MM.1S (cell line): ENCODE data around the gene DLGAP1.
"Not testable (repeated sequence)": the region's sequence is repeated elsewhere in the genome, so short reads cannot be mapped to it uniquely, and the experiment has no call there.

Experiments
- DNase-seq: peaks from one replicate; pipeline ENCODE4 v3.0.0-alpha.2; 2015
- H2AFZ ChIP-seq: fragments of 300-600 bp; sonication (generic); 2 replicates; pipeline ENCODE4 v1.6.0; 2016; ENCODE audit warnings: antibody characterized with exemption, low read length
- H3F3A ChIP-seq: fragments of 300-600 bp; sonication (generic); 2 replicates; pipeline ENCODE4 v1.6.1; 2016; ENCODE audit warnings: mild to moderate bottlenecking, antibody characterized with exemption, low read length, moderate library complexity, mixed read lengths; ENCODE audit not compliant: insufficient read depth
- H3K27ac ChIP-seq: fragments of 300-600 bp; sonication (generic); 2 replicates; pipeline ENCODE4 v1.5.1; 2016; ENCODE audit warnings: mild to moderate bottlenecking, low read length
- H3K27me3 ChIP-seq: fragments of 300-600 bp; sonication (generic); replicated peaks from 2 replicates; pipeline ENCODE4 v1.6.0; 2016; ENCODE audit warnings: low read length; ENCODE audit not compliant: insufficient read depth
- H3K36me3 ChIP-seq: fragments of 300-600 bp; sonication (generic); replicated peaks from 2 replicates; pipeline ENCODE4 v1.6.1; 2016; ENCODE audit warnings: mild to moderate bottlenecking, low read length, mixed read lengths; ENCODE audit not compliant: insufficient read depth
- H3K4me1 ChIP-seq: fragments of 300-600 bp; sonication (generic); 2 replicates; pipeline ENCODE4 v1.6.1; 2016; ENCODE audit warnings: low read length, mixed read lengths
- H3K4me2 ChIP-seq: fragments of 300-600 bp; sonication (generic); 2 replicates; pipeline ENCODE4 v1.6.0; 2016; ENCODE audit warnings: low read depth, low read length
- H3K4me3 ChIP-seq: fragments of 300-600 bp; sonication (generic); 2 replicates; pipeline ENCODE4 v1.5.1; 2016; ENCODE audit warnings: low read length, mixed read lengths
- H3K79me2 ChIP-seq: fragments of 300-600 bp; sonication (generic); 2 replicates; pipeline ENCODE4 v1.6.1; 2016; ENCODE audit warnings: mixed run types, low read length, mixed read lengths
- H3K9ac ChIP-seq: fragments of 300-600 bp; sonication (generic); 2 replicates; pipeline ENCODE4 v1.6.1; 2016; ENCODE audit warnings: low read length, mixed read lengths
- H3K9me2 ChIP-seq: fragments of 300-600 bp; sonication (generic); replicated peaks from 2 replicates; pipeline ENCODE4 v1.6.1; 2016; ENCODE audit warnings: mild to moderate bottlenecking, low read length, mixed read lengths; ENCODE audit not compliant: insufficient read depth
- H3K9me3 ChIP-seq: fragments of 300-600 bp; sonication (generic); replicated peaks from 2 replicates; pipeline ENCODE4 v1.6.1; 2016; ENCODE audit warnings: mild to moderate bottlenecking, low read length, mixed read lengths; ENCODE audit not compliant: insufficient read depth
- H4K20me1 ChIP-seq: fragments of 300-600 bp; sonication (generic); 2 replicates; pipeline ENCODE4 v1.6.1; 2016; ENCODE audit warnings: mild to moderate bottlenecking, low read length, moderate library complexity, mixed read lengths; ENCODE audit not compliant: insufficient read depth
- EZH2 ChIP-seq: fragments of 300-600 bp; sonication (generic); optimal IDR thresholded peaks from 2 replicates; pipeline ENCODE3; 2017; ENCODE audit warnings: low read depth, mild to moderate bottlenecking, antibody characterized with exemption, low read length, mixed read lengths
- EZH2phosphoT487 ChIP-seq: fragments of 300-600 bp; sonication (generic); IDR thresholded peaks from 2 replicates; pipeline ENCODE4 v1.6.1; 2018; ENCODE audit warnings: antibody characterized with exemption, low read length
- TF ChIP-seq, protein P1 (sequence below): fragments of 300-600 bp; sonication (generic); IDR thresholded peaks from 2 replicates; pipeline ENCODE4 v1.5.1; 2016; ENCODE audit warnings: antibody characterized with exemption, low read length, mixed read lengths

Gene DLGAP1

DNA sequence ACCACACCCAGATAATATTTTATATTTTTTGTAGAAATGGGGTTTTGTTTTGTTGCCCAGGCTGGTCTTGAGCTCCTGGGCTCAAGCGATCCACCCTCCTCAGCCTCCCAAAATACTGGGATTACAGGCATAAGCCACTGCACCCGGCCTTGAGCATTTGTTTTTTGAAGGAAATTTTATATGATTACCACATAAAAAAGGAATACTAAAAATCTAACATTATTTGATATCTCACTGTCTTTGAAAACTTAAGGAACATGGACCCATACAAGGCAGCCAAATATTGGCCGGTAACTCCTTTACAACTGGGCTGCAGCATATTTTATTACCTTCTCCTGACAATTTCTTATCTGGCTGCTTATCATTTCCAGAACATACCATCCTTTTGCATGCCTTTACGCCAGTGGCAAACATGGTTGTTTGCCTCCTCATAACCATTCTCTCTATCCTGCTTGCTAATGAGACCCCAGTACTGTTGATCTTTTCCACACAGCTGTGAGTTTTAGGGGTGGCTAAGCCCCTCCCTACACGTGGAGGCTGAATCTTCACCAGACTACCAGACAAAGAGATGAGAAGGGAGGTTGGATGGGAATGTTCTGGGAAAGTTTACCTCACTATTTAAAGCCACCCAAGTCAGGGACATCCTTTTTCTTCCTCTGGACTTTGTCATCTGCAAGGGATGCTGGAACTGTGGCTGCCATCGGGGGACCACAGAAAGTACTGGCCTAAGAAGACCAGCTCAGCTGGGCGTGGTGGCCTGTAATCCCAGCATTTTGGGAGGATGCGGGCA lies 847.6 kb downstream of the DLGAP1 start:
- peaks cover 4% of the 10 kb centered on the region; the same call in 1 of the 2 replicates for H4K20me1 ChIP-seq
- H3F3A ChIP-seq = peaks cover 8% of the 10 kb centered on the region; the same call in 1 of the 2 replicates
- no peaks in the 10 kb centered on the region for H3K9me2 ChIP-seq
- H2AFZ ChIP-seq = no peak overlapping the region
- TF ChIP-seq EZH2 (no peak), EZH2phosphoT487 (no peak)
- TF ChIP-seq, protein P1, sequence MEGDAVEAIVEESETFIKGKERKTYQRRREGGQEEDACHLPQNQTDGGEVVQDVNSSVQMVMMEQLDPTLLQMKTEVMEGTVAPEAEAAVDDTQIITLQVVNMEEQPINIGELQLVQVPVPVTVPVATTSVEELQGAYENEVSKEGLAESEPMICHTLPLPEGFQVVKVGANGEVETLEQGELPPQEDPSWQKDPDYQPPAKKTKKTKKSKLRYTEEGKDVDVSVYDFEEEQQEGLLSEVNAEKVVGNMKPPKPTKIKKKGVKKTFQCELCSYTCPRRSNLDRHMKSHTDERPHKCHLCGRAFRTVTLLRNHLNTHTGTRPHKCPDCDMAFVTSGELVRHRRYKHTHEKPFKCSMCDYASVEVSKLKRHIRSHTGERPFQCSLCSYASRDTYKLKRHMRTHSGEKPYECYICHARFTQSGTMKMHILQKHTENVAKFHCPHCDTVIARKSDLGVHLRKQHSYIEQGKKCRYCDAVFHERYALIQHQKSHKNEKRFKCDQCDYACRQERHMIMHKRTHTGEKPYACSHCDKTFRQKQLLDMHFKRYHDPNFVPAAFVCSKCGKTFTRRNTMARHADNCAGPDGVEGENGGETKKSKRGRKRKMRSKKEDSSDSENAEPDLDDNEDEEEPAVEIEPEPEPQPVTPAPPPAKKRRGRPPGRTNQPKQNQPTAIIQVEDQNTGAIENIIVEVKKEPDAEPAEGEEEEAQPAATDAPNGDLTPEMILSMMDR = no peak
- H3K9ac ChIP-seq = no peak overlapping the region
- H3K9me3 ChIP-seq = no peaks in the 10 kb centered on the region
- no peaks in the 10 kb centered on the region for H3K36me3 ChIP-seq
- H3K4me2 ChIP-seq = no peak overlapping the region
- H3K79me2 ChIP-seq = no peaks in the 10 kb centered on the region
- no peak overlapping the region for H3K27ac ChIP-seq
- no peak for DNase-seq
- peaks cover 71% of the 10 kb centered on the region for H3K27me3 ChIP-seq
- peaks cover 15% of the 10 kb centered on the region for H3K4me1 ChIP-seq
- H3K4me3 ChIP-seq = no peak overlapping the region

DNA sequence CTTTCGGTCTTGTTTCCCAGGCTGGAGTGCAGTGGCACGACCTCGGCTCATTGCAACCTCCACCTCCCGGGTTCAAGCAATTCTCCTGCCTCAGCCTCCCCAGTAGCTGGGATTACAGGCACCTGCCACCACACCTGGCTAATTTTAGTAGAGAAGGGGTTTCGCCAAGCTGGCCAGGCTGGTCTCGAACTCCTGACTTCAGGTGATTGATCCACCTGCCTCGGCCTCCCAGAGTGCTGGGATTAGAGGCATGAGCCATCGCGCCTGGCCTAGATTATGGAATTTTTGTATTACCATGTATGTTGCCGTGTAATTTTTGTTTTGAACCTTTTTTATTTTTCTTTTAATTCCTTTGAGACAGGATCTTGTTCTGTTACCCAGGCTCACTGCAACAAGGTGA lies 848.2 kb downstream of the DLGAP1 start:
- H3K4me3 ChIP-seq, H4K20me1 ChIP-seq, H3K9me2 ChIP-seq, H3K4me2 ChIP-seq, DNase-seq, H3K79me2 ChIP-seq, H3K27ac ChIP-seq, H3F3A ChIP-seq, H3K9ac ChIP-seq, H3K36me3 ChIP-seq, H2AFZ ChIP-seq, H3K9me3 ChIP-seq: not testable (repeated sequence)
- Histone ChIP-seq H3K4me1 (peaks cover 15% of the 10 kb centered on the region), H3K27me3 (peaks cover 72% of the 10 kb centered on the region)

DNA sequence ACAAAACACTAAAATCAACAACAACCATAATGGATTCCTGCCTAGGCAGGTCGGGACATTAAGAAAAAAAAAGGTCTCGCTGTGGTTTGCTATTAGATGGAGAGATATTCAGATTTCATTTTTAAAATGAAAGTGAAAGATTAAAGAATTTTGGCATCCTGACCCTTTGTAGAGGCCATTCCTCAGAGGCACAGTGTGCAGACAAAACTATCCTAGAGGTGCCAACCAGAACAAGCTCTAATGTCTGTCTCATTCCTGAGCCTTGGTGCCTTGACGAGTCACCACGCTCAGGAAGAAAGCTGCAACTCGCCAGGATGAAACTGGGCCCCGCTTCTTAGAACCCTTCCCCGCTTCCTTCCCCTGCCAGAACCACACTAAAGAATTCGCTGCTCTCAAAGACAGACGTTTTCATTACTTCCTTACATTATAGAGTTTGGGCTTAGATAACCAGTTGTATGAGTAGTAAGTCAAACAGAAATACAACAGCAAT lies 849.1 kb downstream of the DLGAP1 start:
- Histone ChIP-seq H3K4me1 (peaks cover 15% of the 10 kb centered on the region), H3K9ac (no peak overlapping the region), H3K79me2 (no peaks in the 10 kb centered on the region), H3K27me3 (peaks cover 80% of the 10 kb centered on the region), H2AFZ (no peak overlapping the region), H3K27ac (no peak overlapping the region), H3K4me2 (peak overlapping the region; percentile 77), H3K9me3 (no peaks in the 10 kb centered on the region), H3K36me3 (no peaks in the 10 kb centered on the region), H4K20me1 (peaks cover 4% of the 10 kb centered on the region; the same call in 1 of the 2 replicates), H3F3A (peaks cover 8% of the 10 kb centered on the region; the same call in 1 of the 2 replicates), H3K4me3 (peak overlapping the region; percentile 35; the same call in 1 of the 2 replicates), H3K9me2 (no peaks in the 10 kb centered on the region)
- no peak for DNase-seq
- TF ChIP-seq, protein P1 = no peak
- TF ChIP-seq EZH2phosphoT487 (no peak), EZH2 (no peak)

DNA sequence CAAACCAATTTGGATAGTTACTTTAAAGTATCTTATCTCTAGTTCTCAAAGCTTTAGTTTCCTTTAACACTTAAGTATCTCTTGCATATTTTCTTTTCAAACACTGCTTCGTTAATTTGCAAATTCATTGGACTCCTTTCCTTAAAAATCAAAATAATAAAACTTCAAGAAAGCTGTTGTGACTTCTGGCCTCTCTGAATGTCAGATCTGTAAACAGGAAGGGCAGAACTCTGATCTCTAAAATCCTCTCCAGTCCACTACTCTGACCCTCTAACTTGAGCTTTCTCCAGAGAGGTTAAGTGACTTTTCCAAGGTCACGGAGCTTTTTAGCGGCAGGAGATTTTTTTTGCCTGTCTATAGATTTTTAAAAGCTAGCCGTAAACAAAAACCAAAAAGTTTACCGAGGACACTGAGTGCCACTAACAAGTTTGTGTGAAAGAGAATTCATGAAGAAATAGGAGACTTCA lies 849.6 kb downstream of the DLGAP1 start:
- Histone ChIP-seq H3K4me2 (peak overlapping the region; percentile 77), H3K27me3 (peaks cover 80% of the 10 kb centered on the region), H3K4me3 (peak overlapping the region; percentile 35; the same call in 1 of the 2 replicates), H3K27ac (no peak overlapping the region), H3F3A (peaks cover 8% of the 10 kb centered on the region; the same call in 1 of the 2 replicates), H3K36me3 (no peaks in the 10 kb centered on the region), H3K9me3 (no peaks in the 10 kb centered on the region), H3K9ac (no peak overlapping the region), H4K20me1 (peaks cover 4% of the 10 kb centered on the region; the same call in 1 of the 2 replicates), H2AFZ (no peak overlapping the region), H3K9me2 (no peaks in the 10 kb centered on the region), H3K4me1 (peaks cover 15% of the 10 kb centered on the region), H3K79me2 (no peaks in the 10 kb centered on the region)
- no peak for DNase-seq
- TF ChIP-seq EZH2 = no peak
- no peak for TF ChIP-seq EZH2phosphoT487
- TF ChIP-seq, protein P1 = no peak
